HepG2 (cell line): ENCODE results near the gene SLC13A3. TPM values are rescaled to one million over a fixed set of nuclear protein-coding genes. Genes with fewer than 3 reads are reported as not detected.
A peak's percentile ranks its signal among the peaks of the same experiment; 100 is the strongest.

Source experiments
- GFI1 ChIP-seq: sonication (generic); formaldehyde crosslinking; IDR thresholded peaks from 2 replicates; pipeline ENCODE4 v1.5.0; 2020; ENCODE audit warnings: missing genetic modification reagents, mild to moderate bottlenecking, borderline replicate concordance
- HOXD1 ChIP-seq: sonication (generic); formaldehyde crosslinking; IDR thresholded peaks from 2 replicates; pipeline ENCODE4 v1.5.0; 2020; ENCODE audit warnings: missing genetic modification reagents
- IKZF4 ChIP-seq: sonication (generic); formaldehyde crosslinking; IDR thresholded peaks from 2 replicates; pipeline ENCODE4 v1.5.1; 2020; ENCODE audit warnings: borderline replicate concordance, mild to moderate bottlenecking, low read depth, missing genetic modification reagents; ENCODE audit errors: not compliant biosample characterization
- KLF6 ChIP-seq: IDR thresholded peaks from 2 replicates; pipeline ENCODE4 v1.8.0; 2016; ENCODE audit warnings: missing biosample characterization, missing genetic modification reagents
- MAZ ChIP-seq, 2 experiments: sonication (generic) in 1 of 2; formaldehyde crosslinking in 1 of 2; IDR thresholded peaks; 2 replicates each; pipeline versions ENCODE4 v1.5.0 to v1.6.1; 2012 to 2020; ENCODE audit warnings: low read depth in 2 of 2, mild to moderate bottlenecking in 2 of 2, borderline replicate concordance in 1 of 2, improper control_type of control experiment in 1 of 2, low read length in 1 of 2, missing genetic modification reagents in 1 of 2, moderate library complexity in 1 of 2
- MXI1 ChIP-seq: IDR thresholded peaks from 3 replicates; pipeline ENCODE4 v1.6.1; 2012; ENCODE audit warnings: low read depth, low read length, inconsistent platforms, borderline replicate concordance
- SNAI1 ChIP-seq: sonication (generic); formaldehyde crosslinking; IDR thresholded peaks from 2 replicates; pipeline ENCODE4 v1.5.0; 2020; ENCODE audit warnings: mild to moderate bottlenecking, missing genetic modification reagents, borderline replicate concordance
- SRF ChIP-seq: IDR thresholded peaks from 2 replicates; pipeline ENCODE4 v1.6.1; 2011; ENCODE audit warnings: mild to moderate bottlenecking, low read depth, low read length, moderate library complexity
- TBL1XR1 ChIP-seq: fragments of 150-350 bp; IDR thresholded peaks from 2 replicates; pipeline ENCODE4 v1.6.1; 2014; ENCODE audit warnings: borderline replicate concordance, low read length; ENCODE audit not compliant: partially characterized antibody
- TCF7 ChIP-seq: sonication (generic); IDR thresholded peaks from 2 replicates; pipeline ENCODE4 v1.6.1; 2016; ENCODE audit warnings: antibody characterized with exemption, low read depth
- TFAP4 ChIP-seq: sonication (generic); IDR thresholded peaks from 2 replicates; pipeline ENCODE4 v1.6.1; 2016; ENCODE audit warnings: low read depth, borderline replicate concordance
- ZBTB21 ChIP-seq: sonication (generic); formaldehyde crosslinking; IDR thresholded peaks from 2 replicates; pipeline ENCODE4 v1.4.0; 2020; ENCODE audit warnings: missing genetic modification reagents
- ZBTB33 ChIP-seq: sonication (generic); formaldehyde crosslinking; IDR thresholded peaks from 2 replicates; pipeline ENCODE4 v1.4.0; 2020; ENCODE audit warnings: missing genetic modification reagents
- ZFP1 ChIP-seq: IDR thresholded peaks from 2 replicates; pipeline ENCODE4 v1.6.1; 2016
- ZNF136 ChIP-seq: sonication (generic); formaldehyde crosslinking; IDR thresholded peaks from 2 replicates; pipeline ENCODE4 v1.8.1; 2022; ENCODE audit warnings: low read depth, mild to moderate bottlenecking, moderate library complexity, missing genetic modification reagents
- ZNF274 ChIP-seq: sonication (generic); formaldehyde crosslinking; IDR thresholded peaks from 2 replicates; pipeline ENCODE4 v1.5.1; 2020; ENCODE audit warnings: mild to moderate bottlenecking, missing genetic modification reagents
- ZNF34 ChIP-seq: sonication (generic); formaldehyde crosslinking; IDR thresholded peaks from 2 replicates; pipeline ENCODE4 v1.4.0; 2020; ENCODE audit warnings: mild to moderate bottlenecking, missing genetic modification reagents, borderline replicate concordance
- ZNF557 ChIP-seq: sonication (generic); formaldehyde crosslinking; IDR thresholded peaks from 2 replicates; pipeline ENCODE4 v1.4.0; 2020; ENCODE audit warnings: missing genetic modification reagents
- ZNF558 ChIP-seq: sonication (generic); formaldehyde crosslinking; IDR thresholded peaks from 2 replicates; pipeline ENCODE4 v1.9.0; 2022; ENCODE audit warnings: mild to moderate bottlenecking, missing genetic modification reagents, borderline replicate concordance
- ZNF569 ChIP-seq: sonication (generic); formaldehyde crosslinking; IDR thresholded peaks from 2 replicates; pipeline ENCODE4 v1.5.0; 2020; ENCODE audit warnings: mild to moderate bottlenecking, missing genetic modification reagents, moderate library complexity, borderline replicate concordance
- ZNF704 ChIP-seq: sonication (generic); formaldehyde crosslinking; IDR thresholded peaks from 2 replicates; pipeline ENCODE4 v1.8.1; 2023; ENCODE audit warnings: mild to moderate bottlenecking, inconsistent platforms, moderate library complexity, missing genetic modification reagents, borderline replicate concordance
- ZNF747 ChIP-seq: sonication (generic); formaldehyde crosslinking; IDR thresholded peaks from 2 replicates; pipeline ENCODE4 v1.8.1; 2023; ENCODE audit warnings: missing genetic modification reagents, mild to moderate bottlenecking, borderline replicate concordance
- ZSCAN5A ChIP-seq: sonication (generic); formaldehyde crosslinking; IDR thresholded peaks from 2 replicates; pipeline ENCODE4 v1.8.0; 2022; ENCODE audit warnings: mild to moderate bottlenecking, missing genetic modification reagents, borderline replicate concordance
- polyA plus RNA-seq, 8 experiments: library from polyadenylated mRNA; depleted of rRNA in 3 of 8; stranded (reverse) in 7 of 8; unstranded in 1 of 8; fragments of >200 nt; fragmentation: Illumina TruSeq in 4 of 8; extraction: Trizol in 4 of 8; gene quantifications; 2 replicates each; pipeline versions ENCODE4 v1.2.1 to v1.2.3, GENCODE V29; 2011 to 2016; ENCODE audit warnings: low read depth in 4 of 8, missing spikeins in 1 of 8, mixed read lengths in 1 of 8; ENCODE audit not compliant: insufficient read depth in 1 of 8
- total RNA-seq, 5 experiments: library from RNA; depleted of rRNA; stranded (reverse); fragments of >200 nt; fragmentation: Illumina TruSeq; extraction: Trizol; gene quantifications; 2 replicates each; pipeline ENCODE4 v1.2.3, GENCODE V29; 2016; ENCODE audit warnings: low read depth in 1 of 5

Gene SLC13A3
- total and polyA plus RNA-seq, 2 of the 13 experiments (the other 11 are each of a cell fraction or from before 2014, with no cell fraction given), result 66.5 to 76.0 TPM

GRCh38 chr20:46688151-46689081, 37.2 kb upstream of the SLC13A3 start (continued):
- no peak for TF ChIP-seq ZNF569
- TF ChIP-seq ZBTB21 (CRISPR knock-in tag), result 0 out of 2 replicates have a peak, but pooled peaks have one; percentile 32
- 0 out of 2 replicates have a peak, but pooled peaks have one; percentile 47 for TF ChIP-seq ZNF136
- no peak; the same call in 1 of the 2 replicates for TF ChIP-seq ZFP1
- TF ChIP-seq GFI1 (CRISPR knock-in tag), result no peak
- TF ChIP-seq HOXD1 (CRISPR knock-in tag), result no peak
- peak; percentile 52; the same call in 1 of the 3 replicates for TF ChIP-seq MXI1
- 0 out of 2 replicates have a peak, but pooled peaks have one; percentile 77 for TF ChIP-seq SNAI1 (CRISPR knock-in tag)
- no peak for TF ChIP-seq ZNF557 (CRISPR knock-in tag)
- no peak; the same call in 1 of the 2 replicates for TF ChIP-seq ZNF274 (CRISPR knock-in tag)
- TF ChIP-seq ZNF34 (CRISPR knock-in tag), result no peak
- no peak for TF ChIP-seq ZSCAN5A (CRISPR knock-in tag)
- no peak for TF ChIP-seq IKZF4
- no peak for TF ChIP-seq ZNF747 (CRISPR knock-in tag)
- no peak for TF ChIP-seq KLF6
- TF ChIP-seq ZBTB33 (CRISPR knock-in tag), result no peak
- no peak for TF ChIP-seq TCF7
- no peak for TF ChIP-seq MAZ (IDR thresholded peaks at IDR 0.05; ENCODE audit: borderline replicate concordance, low read depth, low read length)
- no peak for TF ChIP-seq MAZ (CRISPR knock-in tag; IDR thresholded peaks at IDR 0.05; ENCODE audit: low read depth)
- TF ChIP-seq TBL1XR1, result no peak
- no peak for TF ChIP-seq SRF
- TF ChIP-seq ZNF704 (CRISPR knock-in tag), result no peak
- TF ChIP-seq TFAP4, result no peak
- TF ChIP-seq ZNF558 (CRISPR knock-in tag), result no peak
